ENCODE measurements around the gene PFDN4. TPM values are rescaled to one million over a fixed set of nuclear protein-coding genes. Genes with fewer than 3 reads are reported as not detected.
"Not testable (repeated sequence)": the region's sequence is repeated elsewhere in the genome, so short reads cannot be mapped to it uniquely, and the experiment has no call there.

PFDN4 gene
- total RNA-seq, 2 donors from 2014 or later, result 16.5 to 48.8 TPM

- Histone ChIP-seq H3K4me3 (no peak overlapping the region), H3K4me1 (no peaks in the 10 kb centered on the region), H3K9me3 (no peaks in the 10 kb centered on the region), H3K27me3 (no peaks in the 10 kb centered on the region), H3K27ac (no peak overlapping the region), H3K36me3 (replicated peaks in 1 of 2; ENCODE audit: insufficient read depth in 1 of 2, low read depth in 2 of 2) (no peaks in the 10 kb centered on the region)
- WGBS, 2 donors, result 68 to 76% methylated on average over 4 of the region's 4 CpGs
- intact Hi-C loops (cut with DNase I), result no loop called here
- DNase-seq, result no peak
- no peak for ATAC-seq
- TF ChIP-seq POLR2A (IDR thresholded peaks at IDR 0.05), result no peak
- no peak for TF ChIP-seq CTCF (IDR thresholded peaks at IDR 0.05)
Measured at GRCh38 chr20:54263116-54263690, 55.3 kb downstream of the PFDN4 start.

GRCh38 chr20:54265791-54266190 lies 57.9 kb downstream of the PFDN4 start:
- not testable (repeated sequence) for H3K4me1 ChIP-seq, DNase-seq
- 64 to 76% methylated on average over 6 of the region's 6 CpGs for WGBS, 2 donors

GRCh38 chr20:54266844-54267243 lies 59.0 kb downstream of the PFDN4 start:
- DNase-seq (no peak), ATAC-seq (no peak)
- H3K27me3 ChIP-seq, result no peaks in the 10 kb centered on the region
- H3K4me1 ChIP-seq, result no peaks in the 10 kb centered on the region
- H3K27ac ChIP-seq, result peak overlapping the region in 3 of 4 donors; percentile 7 to 55 (median 54)
- H3K4me3 ChIP-seq, result no peak overlapping the region
- no peak for TF ChIP-seq POLR2A (IDR thresholded peaks at IDR 0.05)
- H3K9me3 ChIP-seq, result no peaks in the 10 kb centered on the region
- WGBS, 2 donors, result 78% methylated on average over 6 of the region's 6 CpGs
- intact Hi-C loops (cut with DNase I), result no loop called here
- H3K36me3 ChIP-seq (replicated peaks in 1 of 2; ENCODE audit: insufficient read depth in 1 of 2, low read depth in 2 of 2), result no peaks in the 10 kb centered on the region

More at GRCh38 chr20:54265791-54266190, 57.9 kb downstream of the PFDN4 start:
- H3K36me3 ChIP-seq (replicated peaks in 1 of 2; ENCODE audit: insufficient read depth in 1 of 2, low read depth in 2 of 2); H3K9me3 ChIP-seq; ATAC-seq; H3K27ac ChIP-seq; H3K27me3 ChIP-seq; intact Hi-C loops (cut with DNase I); H3K4me3 ChIP-seq: not testable (repeated sequence)

- TF ChIP-seq POLR2A (IDR thresholded peaks at IDR 0.05) (no peak), CTCF (IDR thresholded peaks at IDR 0.05) (no peak)
- Histone ChIP-seq H3K9me3 (no peaks in the 10 kb centered on the region), H3K27ac (peak overlapping the region in 3 of 4 donors; percentile 7 to 55 (median 54)), H3K4me1 (no peaks in the 10 kb centered on the region), H3K27me3 (no peaks in the 10 kb centered on the region), H3K4me3 (no peak overlapping the region), H3K36me3 (replicated peaks in 1 of 2; ENCODE audit: insufficient read depth in 1 of 2, low read depth in 2 of 2) (no peaks in the 10 kb centered on the region)
- DNase-seq, result peak in 3 of 4 donors; percentile 7 to 36 (median 34)
- intact Hi-C loops (cut with DNase I), result no loop called here
- WGBS, 2 donors, result 36 to 46% methylated on average over 4 of the region's 4 CpGs
- peak; percentile 78 for ATAC-seq
Measured at GRCh38 chr20:54267483-54268003, 59.7 kb downstream of the PFDN4 start.

GRCh38 chr20:54268941-54269340 lies 61.1 kb downstream of the PFDN4 start:
- no peak for DNase-seq
- TF ChIP-seq CTCF (IDR thresholded peaks at IDR 0.05) (no peak), POLR2A (IDR thresholded peaks at IDR 0.05) (no peak)
- intact Hi-C loops (cut with DNase I), result no loop called here
- 10 to 11% methylated on average over 2 of the region's 2 CpGs for WGBS, 2 donors
- Histone ChIP-seq H3K27ac (no peak overlapping the region), H3K9me3 (no peaks in the 10 kb centered on the region), H3K36me3 (replicated peaks in 1 of 2; ENCODE audit: insufficient read depth in 1 of 2, low read depth in 2 of 2) (no peaks in the 10 kb centered on the region), H3K27me3 (no peaks in the 10 kb centered on the region), H3K4me1 (no peaks in the 10 kb centered on the region), H3K4me3 (no peak overlapping the region)
- no peak for ATAC-seq

Other genes with a start within 250 kb of the PFDN4 start
- gene BCAS1, start 137.5 kb upstream of the PFDN4 start, total RNA-seq, result 1 to 10 TPM in 1 of 2 donors, not detected in 1; 2.1 TPM
- not detected for gene CYP24A1, start 34.1 kb upstream of the PFDN4 start, total RNA-seq